Activated CD4-positive, alpha-beta memory T cell treated with anti-CD3 and anti-CD28 coated beads, Interleukin-2, amount 10 ng/mL, durations not matched to agents 7 days and 5 days (primary cell): ENCODE data around the gene TCF12. TPM values are rescaled to one million over a fixed set of nuclear protein-coding genes. Genes with fewer than 3 reads are reported as not detected.

Experiments used
- CTCF ChIA-PET: fragments of 350-600 bp; sonication (Branson Sonifier 250); formaldehyde crosslinking; loops from one replicate; lab custom pipeline; 2021; ENCODE audit warnings: antibody characterized with exemption, inconsistent platforms; lab: Charles Lee
- POLR2A ChIA-PET: fragments of 350-600 bp; sonication (Branson Sonifier 250); formaldehyde crosslinking; loops from one replicate; lab custom pipeline; 2021; ENCODE audit warnings: antibody characterized with exemption; lab: Charles Lee
- DNase-seq: peaks from one replicate; pipeline ENCODE4 v3.0.0-alpha.2; 2020
- H3K27ac Mint-ChIP-seq: one replicate; pipeline ENCODE4 v1.8.0; 2021; ENCODE audit warnings: mild to moderate bottlenecking, mixed read lengths
- H3K27me3 Mint-ChIP-seq: one replicate; pipeline ENCODE4 v1.8.0; 2021; ENCODE audit warnings: mixed read lengths
- H3K36me3 Mint-ChIP-seq: one replicate; pipeline ENCODE4 v1.8.0; 2021; ENCODE audit warnings: low read depth, mixed read lengths
- H3K4me1 Mint-ChIP-seq: one replicate; pipeline ENCODE4 v1.8.0; 2021; ENCODE audit warnings: mixed read lengths
- H3K4me3 Mint-ChIP-seq: one replicate; pipeline ENCODE4 v1.8.0; 2021; ENCODE audit warnings: mild to moderate bottlenecking, mixed read lengths
- H3K9me3 Mint-ChIP-seq: one replicate; pipeline ENCODE4 v1.8.0; 2021; ENCODE audit warnings: mixed read lengths
- total RNA-seq, 2 experiments: library from RNA; stranded (reverse); gene quantifications; one replicate each; pipeline ENCODE4 v1.2.3, GENCODE V29; 2021

Gene TCF12
- total RNA-seq, 2 experiments from 2014 or later, result 62.4 to 62.8 TPM

DNA sequence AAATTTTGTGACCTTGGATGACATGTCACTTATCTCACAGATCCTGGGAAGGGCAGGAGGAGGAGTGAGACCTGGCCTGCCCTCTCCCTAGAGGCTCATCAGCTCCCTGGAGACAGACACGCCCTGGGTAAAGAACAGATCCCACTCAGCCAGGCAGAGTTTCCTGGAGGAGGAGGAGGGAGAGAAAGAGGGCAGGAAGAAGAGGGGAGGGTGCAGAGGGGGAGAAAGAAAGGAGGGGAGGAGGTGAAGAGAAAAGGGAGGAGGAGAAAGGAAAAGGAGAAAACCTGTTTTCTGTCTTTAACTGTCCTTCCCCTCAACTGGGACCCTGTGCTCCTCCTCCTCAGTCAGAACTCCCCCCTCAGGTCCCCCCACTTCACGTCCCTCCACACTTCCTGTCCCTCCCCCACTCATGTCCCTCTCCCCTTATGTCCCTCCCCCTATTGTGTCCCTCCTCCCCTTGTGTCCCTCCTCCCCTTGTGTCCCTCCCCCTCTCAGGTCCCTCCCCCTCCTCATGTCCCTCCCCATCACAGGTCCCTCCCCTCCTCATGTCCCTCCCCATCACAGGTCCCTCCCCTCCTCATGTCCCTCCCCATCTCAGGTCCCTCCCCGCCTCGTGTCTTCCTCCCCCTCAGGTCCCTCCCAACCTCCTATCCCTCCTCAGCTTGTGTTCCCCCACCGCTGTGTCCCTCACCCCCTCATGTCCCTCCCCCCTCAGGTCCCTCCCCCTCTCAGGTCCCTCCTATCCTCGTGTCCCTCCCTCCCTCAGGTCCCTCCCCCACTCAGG lies 405.6 kb downstream of the TCF12 start:
- ChIA-PET POLR2A (no interaction called here), CTCF (no interaction called here)
- peaks cover 7% of the 10 kb centered on the region for H3K27me3 Mint-ChIP-seq
- H3K36me3 Mint-ChIP-seq, result no peaks in the 10 kb centered on the region
- no peak for DNase-seq
- H3K27ac Mint-ChIP-seq, result no peak overlapping the region
- H3K9me3 Mint-ChIP-seq, result no peaks in the 10 kb centered on the region
- H3K4me3 Mint-ChIP-seq, result no peak overlapping the region
- no peaks in the 10 kb centered on the region for H3K4me1 Mint-ChIP-seq

DNA sequence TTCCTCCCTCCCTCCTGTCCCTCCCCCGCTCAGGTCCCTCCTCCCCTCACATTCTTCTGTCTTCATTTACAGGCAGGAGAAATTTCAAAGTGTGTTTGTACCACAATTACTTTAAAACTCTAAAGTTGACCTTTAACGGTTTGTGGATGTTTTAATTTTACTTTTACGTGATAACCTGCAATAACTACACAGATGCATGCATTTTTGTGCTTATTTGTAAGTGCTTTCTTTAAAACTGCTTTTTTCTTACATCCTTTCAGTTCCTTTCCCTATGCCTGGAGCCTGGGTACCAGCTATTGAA lies 406.1 kb downstream of the TCF12 start:
- H3K27ac Mint-ChIP-seq, result no peak overlapping the region
- no peak for DNase-seq
- no peaks in the 10 kb centered on the region for H3K4me1 Mint-ChIP-seq
- H3K36me3 Mint-ChIP-seq, result no peaks in the 10 kb centered on the region
- ChIA-PET POLR2A (no interaction called here), CTCF (no interaction called here)
- no peak overlapping the region for H3K4me3 Mint-ChIP-seq
- no peaks in the 10 kb centered on the region for H3K9me3 Mint-ChIP-seq
- H3K27me3 Mint-ChIP-seq, result peaks cover 7% of the 10 kb centered on the region

DNA sequence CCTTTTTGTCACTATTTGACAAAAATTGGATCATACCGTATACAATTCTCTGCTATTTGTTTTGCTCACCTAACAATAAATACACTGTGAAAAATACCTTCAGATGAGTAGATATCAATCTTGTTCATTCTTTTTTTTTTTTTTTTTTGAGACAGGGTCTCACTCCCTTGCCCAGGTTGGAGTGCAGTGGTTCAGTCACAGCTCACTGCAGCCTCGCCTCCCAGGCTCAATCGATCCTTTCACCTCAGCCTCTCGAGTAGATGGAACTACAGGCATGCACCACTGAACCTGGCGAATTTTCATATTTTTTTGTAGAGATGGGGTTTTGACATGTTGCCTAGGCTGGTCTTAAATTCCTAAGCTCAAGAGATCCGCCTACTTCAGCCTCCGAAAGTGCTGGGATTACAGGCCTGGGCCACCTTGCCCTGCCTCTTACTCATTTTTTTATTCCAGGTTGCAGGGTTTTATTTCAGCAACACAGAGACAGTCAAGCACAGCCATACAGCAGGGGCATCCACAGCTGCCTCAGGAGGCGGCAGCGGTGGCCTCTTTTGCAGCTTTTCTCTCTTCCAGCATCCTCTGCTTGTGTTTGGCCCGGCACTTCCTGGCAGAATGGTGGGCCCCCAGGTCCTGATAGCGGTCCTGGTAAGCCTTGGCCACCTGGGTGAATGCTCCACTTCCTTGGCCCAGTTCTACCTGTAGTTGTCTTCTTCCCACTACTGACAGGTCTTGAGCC lies 406.7 kb downstream of the TCF12 start:
- no peaks in the 10 kb centered on the region for H3K36me3 Mint-ChIP-seq
- H3K4me1 Mint-ChIP-seq, result peaks cover 6% of the 10 kb centered on the region
- no peaks in the 10 kb centered on the region for H3K9me3 Mint-ChIP-seq
- no peak overlapping the region for H3K4me3 Mint-ChIP-seq
- no peak for DNase-seq
- ChIA-PET POLR2A (no interaction called here), CTCF (no interaction called here)
- H3K27me3 Mint-ChIP-seq, result peaks cover 7% of the 10 kb centered on the region
- H3K27ac Mint-ChIP-seq, result no peak overlapping the region

DNA sequence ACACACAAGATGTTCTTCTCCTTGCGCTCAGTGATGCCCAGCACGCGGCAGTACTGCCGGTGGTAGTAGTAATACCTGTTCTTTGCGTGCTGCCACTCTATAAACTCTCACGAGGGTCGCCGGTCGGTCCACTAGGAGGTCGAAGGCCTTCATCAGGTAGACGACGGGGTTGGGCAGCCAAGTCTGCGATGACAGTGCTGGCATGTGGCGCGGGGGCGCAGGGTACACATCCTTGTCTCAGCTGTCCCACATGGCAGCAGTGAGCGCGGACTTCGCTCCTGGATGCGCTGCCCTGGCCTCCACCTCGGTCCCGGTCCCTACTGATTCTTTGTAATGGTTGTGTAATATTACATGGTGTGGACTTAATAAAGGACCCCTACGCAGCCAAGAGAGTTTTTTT lies 407.8 kb downstream of the TCF12 start:
- CTCF ChIA-PET, result interaction anchor here (0.6 kb wide), 1 partner anchor 15 kb away, joined by 3 read pairs; no protein-coding TSS in a partner anchor
- H3K36me3 Mint-ChIP-seq, result no peaks in the 10 kb centered on the region

DNA sequence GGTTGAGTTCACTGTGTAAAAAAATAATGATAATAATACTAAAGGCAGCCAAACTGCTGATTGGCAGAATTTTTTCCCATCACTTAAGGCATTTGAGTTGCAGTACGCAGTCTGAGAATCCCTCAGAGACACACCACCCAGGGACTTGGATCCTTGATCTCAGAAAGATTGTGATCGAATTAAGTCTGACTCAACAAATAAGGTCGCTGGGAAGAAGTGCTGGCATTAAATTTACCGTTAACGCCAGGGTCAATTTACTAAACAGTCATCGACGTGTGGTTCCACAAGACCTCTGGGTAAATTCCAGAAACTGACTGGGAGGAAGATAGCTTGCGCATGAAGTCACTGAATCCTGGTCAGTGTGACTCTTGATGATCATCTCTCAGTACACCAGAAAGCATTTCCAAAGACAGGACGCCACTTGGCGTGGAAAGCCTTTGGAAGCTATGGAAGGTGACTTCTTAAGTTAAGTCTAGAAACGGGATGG lies 409.6 kb downstream of the TCF12 start:
- no peak overlapping the region for H3K27ac Mint-ChIP-seq
- no peak for DNase-seq
- ChIA-PET POLR2A (no interaction called here), CTCF (interaction anchor here (1.1 kb wide), 1 partner anchor 22 kb away, joined by 3 read pairs; no protein-coding TSS in a partner anchor)
- peaks cover 10% of the 10 kb centered on the region for H3K4me1 Mint-ChIP-seq
- no peaks in the 10 kb centered on the region for H3K36me3 Mint-ChIP-seq
- peaks cover 10% of the 10 kb centered on the region for H3K27me3 Mint-ChIP-seq
- H3K9me3 Mint-ChIP-seq, result no peaks in the 10 kb centered on the region
- no peak overlapping the region for H3K4me3 Mint-ChIP-seq

More for the DNA sequence above, 407.8 kb downstream of the TCF12 start:
- H3K4me1 Mint-ChIP-seq, result peaks cover 10% of the 10 kb centered on the region
- no peak overlapping the region for H3K27ac Mint-ChIP-seq
- H3K9me3 Mint-ChIP-seq, result no peaks in the 10 kb centered on the region
- peaks cover 10% of the 10 kb centered on the region for H3K27me3 Mint-ChIP-seq
- POLR2A ChIA-PET, result no interaction called here
- no peak for DNase-seq
- no peak overlapping the region for H3K4me3 Mint-ChIP-seq

DNA sequence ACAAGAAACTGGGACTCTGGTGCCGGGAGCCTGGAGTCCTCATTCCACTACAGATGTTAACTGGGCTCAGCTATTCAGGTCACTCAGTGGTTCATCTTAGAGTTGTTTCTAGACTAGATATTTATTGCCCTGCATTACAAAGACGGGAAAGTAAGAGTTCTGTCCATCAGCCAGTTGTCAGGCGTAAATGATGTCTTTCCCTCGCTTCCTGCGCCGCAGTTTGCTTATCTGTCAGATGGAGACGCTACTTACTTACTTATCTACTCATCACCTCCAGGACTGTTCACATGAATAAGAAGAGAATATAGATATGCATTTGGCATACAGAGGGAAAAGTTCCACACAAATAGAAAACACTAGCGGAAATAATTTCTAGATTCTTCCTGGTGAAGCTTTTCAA lies 410.0 kb downstream of the TCF12 start:
- ChIA-PET CTCF (interaction anchor here (1.1 kb wide), 1 partner anchor 22 kb away, joined by 3 read pairs; no protein-coding TSS in a partner anchor), POLR2A (no interaction called here)
- no peak overlapping the region for H3K27ac Mint-ChIP-seq
- H3K4me3 Mint-ChIP-seq, result no peak overlapping the region
- H3K36me3 Mint-ChIP-seq, result no peaks in the 10 kb centered on the region
- no peaks in the 10 kb centered on the region for H3K9me3 Mint-ChIP-seq
- peaks cover 10% of the 10 kb centered on the region for H3K4me1 Mint-ChIP-seq
- H3K27me3 Mint-ChIP-seq, result peaks cover 10% of the 10 kb centered on the region
- no peak for DNase-seq

DNA sequence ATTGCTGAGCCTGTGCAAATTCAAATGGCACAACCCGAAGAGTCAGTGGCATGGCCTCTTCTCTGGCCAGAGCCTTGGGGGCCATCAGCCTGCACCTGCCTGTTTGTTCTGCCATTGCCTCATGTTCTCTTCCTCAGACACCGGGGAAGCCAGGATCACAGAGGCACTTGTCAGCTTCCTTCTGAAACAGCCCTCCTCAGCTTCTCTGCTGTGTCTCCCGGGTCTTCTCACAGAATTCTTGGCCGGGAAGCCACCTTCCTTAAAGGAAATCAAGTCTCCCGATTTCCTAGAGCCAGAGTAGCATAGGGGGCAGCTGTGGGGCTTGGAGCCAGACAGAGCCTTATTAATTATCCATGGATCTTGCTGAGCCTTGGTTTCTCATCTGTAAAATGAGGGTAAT lies 410.5 kb downstream of the TCF12 start:
- H3K36me3 Mint-ChIP-seq, result no peaks in the 10 kb centered on the region
- H3K9me3 Mint-ChIP-seq, result no peaks in the 10 kb centered on the region
- peaks cover 10% of the 10 kb centered on the region for H3K4me1 Mint-ChIP-seq
- H3K4me3 Mint-ChIP-seq, result no peak overlapping the region
- ChIA-PET POLR2A (no interaction called here), CTCF (interaction anchor here (1.1 kb wide), 1 partner anchor 22 kb away, joined by 3 read pairs; no protein-coding TSS in a partner anchor)
- DNase-seq, result no peak
- H3K27me3 Mint-ChIP-seq, result peaks cover 10% of the 10 kb centered on the region
- no peak overlapping the region for H3K27ac Mint-ChIP-seq

DNA sequence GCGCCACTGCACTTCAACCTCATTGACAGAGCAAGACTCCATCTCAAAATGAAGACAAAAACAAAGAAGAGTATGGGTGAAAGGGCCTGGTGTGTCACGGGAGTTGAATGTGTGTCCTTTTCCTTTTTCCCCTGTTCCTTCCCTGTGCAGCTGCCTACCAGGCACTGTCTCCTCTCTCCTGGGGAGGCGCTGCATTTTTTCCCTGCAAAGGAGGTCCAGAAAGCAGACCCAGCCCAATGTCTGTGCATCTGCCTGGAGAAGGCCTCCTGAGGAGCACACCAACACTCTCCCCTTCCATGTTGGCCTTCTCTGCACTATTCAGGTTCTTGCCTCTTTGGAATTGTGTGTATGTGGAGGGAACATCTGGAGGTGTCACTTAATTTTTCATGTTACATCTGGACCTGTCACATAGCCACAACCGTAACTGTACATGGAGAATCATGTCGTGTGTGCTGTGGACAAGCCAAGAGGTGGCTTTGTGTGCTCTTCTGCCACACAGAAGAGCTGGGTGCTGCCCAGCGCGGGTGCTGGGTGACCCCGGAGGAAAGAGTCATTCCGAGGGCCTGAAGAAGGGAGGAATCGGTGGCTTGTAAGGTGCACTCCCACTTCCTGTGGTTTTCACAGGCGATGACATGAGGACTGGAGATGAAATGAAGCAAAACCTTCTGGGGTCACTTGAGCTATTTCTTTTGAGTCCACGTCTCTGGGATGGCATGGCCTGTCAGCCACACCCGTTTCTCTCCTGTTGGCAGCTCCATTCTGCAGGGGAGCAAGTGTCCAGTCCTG lies 411.3 kb downstream of the TCF12 start:
- no peak overlapping the region for H3K4me3 Mint-ChIP-seq
- no peaks in the 10 kb centered on the region for H3K9me3 Mint-ChIP-seq
- peaks cover 10% of the 10 kb centered on the region for H3K4me1 Mint-ChIP-seq
- ChIA-PET CTCF (no interaction called here), POLR2A (no interaction called here)
- no peak overlapping the region for H3K27ac Mint-ChIP-seq
- no peaks in the 10 kb centered on the region for H3K36me3 Mint-ChIP-seq
- DNase-seq, result no peak
- peaks cover 12% of the 10 kb centered on the region for H3K27me3 Mint-ChIP-seq

DNA sequence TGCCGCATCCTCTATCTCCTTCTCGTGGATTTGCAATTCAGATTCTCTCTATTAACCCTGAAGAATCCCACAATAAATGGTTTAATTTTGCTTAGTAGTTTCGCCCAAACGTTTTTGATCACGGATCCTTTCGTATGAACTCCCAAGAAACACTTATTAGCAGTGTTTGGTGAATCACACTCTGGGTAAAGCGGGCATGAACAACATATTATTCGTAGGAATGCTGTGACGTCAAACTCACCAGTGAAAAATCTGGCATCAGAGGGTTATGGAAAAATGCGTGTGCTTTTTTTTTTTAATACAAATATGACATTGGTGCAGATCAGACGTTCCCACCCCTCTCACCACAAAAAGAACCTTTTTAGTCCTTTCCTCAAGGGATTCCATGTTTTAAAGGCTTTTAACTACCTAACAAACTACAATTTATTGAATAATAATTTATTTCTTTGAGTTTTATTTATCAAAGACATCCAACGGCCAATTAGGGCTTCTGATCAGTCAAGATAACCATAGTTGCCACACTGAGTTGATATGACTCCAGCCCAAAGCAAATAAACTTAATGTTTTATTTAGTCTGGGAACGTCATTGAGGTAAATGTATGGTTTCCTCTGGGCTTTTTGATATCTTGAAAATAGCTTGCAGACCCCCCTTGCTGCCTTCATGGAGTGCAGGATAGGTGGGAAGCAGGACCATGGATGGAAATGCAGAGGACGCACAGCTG lies 412.3 kb downstream of the TCF12 start:
- CTCF ChIA-PET, result no interaction called here

DNA sequence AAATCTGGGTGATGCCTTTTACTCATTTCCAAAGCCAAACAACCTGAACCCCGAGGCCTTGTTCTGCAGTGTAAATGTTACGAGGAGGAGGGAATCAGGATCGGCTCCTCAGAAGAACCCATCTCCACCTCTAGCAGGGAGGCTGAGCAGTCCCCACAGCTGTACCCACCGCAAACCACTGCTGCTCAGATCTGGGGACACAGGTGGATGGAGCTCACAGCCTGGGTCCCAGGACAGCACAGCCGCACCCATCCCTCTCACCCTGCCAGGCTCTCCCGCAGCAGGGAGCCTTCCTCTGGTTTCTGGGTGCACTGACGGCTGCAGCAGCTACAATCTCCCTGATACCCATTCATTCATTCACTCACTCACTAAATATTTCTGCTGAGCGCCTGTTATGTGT lies 413.9 kb downstream of the TCF12 start:
- peaks cover 12% of the 10 kb centered on the region for H3K27me3 Mint-ChIP-seq
- no peak for DNase-seq
- ChIA-PET POLR2A (no interaction called here), CTCF (no interaction called here)
- H3K4me3 Mint-ChIP-seq, result no peak overlapping the region
- H3K27ac Mint-ChIP-seq, result no peak overlapping the region
- no peaks in the 10 kb centered on the region for H3K9me3 Mint-ChIP-seq
- peaks cover 10% of the 10 kb centered on the region for H3K4me1 Mint-ChIP-seq
- no peaks in the 10 kb centered on the region for H3K36me3 Mint-ChIP-seq

More for the DNA sequence above, 412.3 kb downstream of the TCF12 start:
- POLR2A ChIA-PET, result no interaction called here
- Mint-ChIP-seq H3K27me3 (peaks cover 12% of the 10 kb centered on the region), H3K4me3 (no peak overlapping the region), H3K36me3 (no peaks in the 10 kb centered on the region), H3K4me1 (peaks cover 10% of the 10 kb centered on the region), H3K9me3 (no peaks in the 10 kb centered on the region), H3K27ac (no peak overlapping the region)
- DNase-seq, result no peak

DNA sequence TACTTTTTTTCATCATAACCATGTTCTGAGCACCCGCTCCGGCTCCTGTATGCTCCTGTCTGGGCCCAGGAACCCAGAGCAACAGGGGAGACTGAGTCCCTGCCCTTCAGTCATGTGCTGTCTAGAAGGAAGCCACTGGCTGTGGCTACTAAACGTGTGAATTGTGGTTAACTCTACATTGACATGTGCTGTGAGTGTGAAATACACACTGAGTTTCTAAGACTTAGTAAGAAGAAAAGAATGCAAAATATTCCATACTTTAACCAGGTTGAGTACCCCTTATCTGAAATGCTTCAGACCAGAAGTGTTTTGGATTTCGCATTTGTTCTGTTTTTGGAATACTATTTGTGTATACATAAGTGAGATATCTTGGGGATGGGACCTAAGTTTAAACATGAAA lies 415.0 kb downstream of the TCF12 start:
- no peaks in the 10 kb centered on the region for H3K9me3 Mint-ChIP-seq
- peaks cover 12% of the 10 kb centered on the region for H3K27me3 Mint-ChIP-seq
- H3K4me3 Mint-ChIP-seq, result no peak overlapping the region
- ChIA-PET POLR2A (no interaction called here), CTCF (no interaction called here)
- DNase-seq, result no peak
- H3K4me1 Mint-ChIP-seq, result peaks cover 10% of the 10 kb centered on the region
- no peak overlapping the region for H3K27ac Mint-ChIP-seq
- no peaks in the 10 kb centered on the region for H3K36me3 Mint-ChIP-seq

DNA sequence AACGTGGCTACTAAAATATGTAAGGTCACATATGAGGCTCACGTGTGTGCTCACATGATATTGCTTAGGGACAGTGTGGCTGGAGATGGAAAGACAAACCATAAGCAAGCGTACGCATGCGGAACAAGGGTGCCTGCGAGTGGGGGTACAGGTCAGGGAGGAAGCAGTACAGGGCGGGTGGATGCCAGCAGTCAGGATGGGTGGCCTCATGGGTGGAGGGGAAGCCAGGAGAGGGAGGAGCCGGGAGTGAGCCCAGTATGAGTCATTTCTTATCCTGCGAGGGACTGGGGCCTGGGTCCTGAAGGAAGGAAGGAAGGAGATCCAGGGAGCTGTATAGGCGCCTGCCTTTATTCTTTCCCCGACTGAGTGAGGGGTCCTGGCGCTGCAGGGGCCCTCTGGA lies 415.8 kb downstream of the TCF12 start:
- Mint-ChIP-seq H3K4me1 (peaks cover 10% of the 10 kb centered on the region), H3K4me3 (no peak overlapping the region), H3K9me3 (no peaks in the 10 kb centered on the region), H3K27me3 (peaks cover 8% of the 10 kb centered on the region), H3K27ac (no peak overlapping the region), H3K36me3 (no peaks in the 10 kb centered on the region)
- ChIA-PET POLR2A (no interaction called here), CTCF (no interaction called here)
- no peak for DNase-seq
